HEK293 (cell line): Measurements from ENCODE around the gene AATK.

Experiments
- CTCF ChIA-PET: fragments of 350-600 bp; formaldehyde crosslinking; extraction: SDS; loops from one replicate; lab custom pipeline; 2021; ENCODE audit warnings: antibody characterized with exemption; lab: Yijun Ruan, JAX
- POLR2A ChIA-PET: fragments of 300-600 bp; formaldehyde crosslinking; extraction: SDS; loops from one replicate; lab custom pipeline; 2020; ENCODE audit warnings: antibody characterized with exemption, inconsistent platforms; lab: Yijun Ruan, JAX
- H3K27ac ChIP-seq: fragments of 200-500 bp; sonication (Bioruptor generic); 2 replicates; pipeline ENCODE4 v1.5.1; 2014; ENCODE audit warnings: low read depth, low read length, control low read depth, inconsistent platforms; ENCODE audit errors: extremely low read depth
- H3K36me3 ChIP-seq, 2 experiments: fragments of 200-500 bp in 1 of 2; sonication (Bioruptor generic) in 1 of 2; 1 replicate in 1 of 2; 2 replicates in 1 of 2; pipeline ENCODE4 v1.5.1; 2014 to 2017; ENCODE audit warnings: inconsistent platforms in 2 of 2, low read length in 2 of 2; ENCODE audit not compliant: control insufficient read depth in 2 of 2, insufficient read depth in 1 of 2
- H3K4me1 ChIP-seq: fragments of 200-500 bp; sonication (Bioruptor generic); 2 replicates; pipeline ENCODE4 v1.5.1; 2014; ENCODE audit warnings: mild to moderate bottlenecking, low read length, inconsistent platforms; ENCODE audit not compliant: control insufficient read depth, insufficient read depth
- H3K4me3 ChIP-seq: 2 replicates; pipeline ENCODE4 v1.5.1; 2011; ENCODE audit warnings: low read depth, mild to moderate bottlenecking, control low read depth, low read length, moderate library complexity
- H3K9me3 ChIP-seq: fragments of 200-500 bp; sonication (Bioruptor generic); 2 replicates; pipeline ENCODE4 v1.5.1; 2014; ENCODE audit warnings: low read depth, low read length, inconsistent platforms; ENCODE audit not compliant: control insufficient read depth, insufficient read depth
- BCL11A ChIP-seq: fragments of 450-650 bp; formaldehyde crosslinking; IDR thresholded peaks from 2 replicates; pipeline ENCODE4 v1.5.1; 2016; ENCODE audit warnings: low read depth, missing biosample characterization, missing genetic modification characterization
- EGR2 ChIP-seq: fragments of 450-650 bp; formaldehyde crosslinking; IDR thresholded peaks from 2 replicates; pipeline ENCODE4 v1.5.1; 2016; ENCODE audit warnings: low read depth, missing biosample characterization, missing genetic modification characterization
- KLF1 ChIP-seq: fragments of 450-650 bp; formaldehyde crosslinking; IDR thresholded peaks from 2 replicates; pipeline ENCODE4 v1.5.1; 2016; ENCODE audit warnings: missing biosample characterization, missing genetic modification characterization
- PRDM1 ChIP-seq: fragments of 450-650 bp; formaldehyde crosslinking; IDR thresholded peaks from 2 replicates; pipeline ENCODE4; 2016; ENCODE audit warnings: missing biosample characterization, missing genetic modification characterization
- SP7 ChIP-seq: fragments of 450-650 bp; formaldehyde crosslinking; IDR thresholded peaks from 2 replicates; pipeline ENCODE4 v1.5.1; 2016; ENCODE audit warnings: missing biosample characterization, missing genetic modification characterization
- ZBTB20 ChIP-seq: fragments of 450-650 bp; formaldehyde crosslinking; IDR thresholded peaks from 2 replicates; pipeline ENCODE4 v1.5.1; 2016; ENCODE audit warnings: missing biosample characterization, missing genetic modification characterization
- ZFHX2 ChIP-seq: fragments of 450-650 bp; formaldehyde crosslinking; conservative IDR thresholded peaks from 2 replicates; pipeline ENCODE4 v1.5.1; 2016; ENCODE audit warnings: missing biosample characterization, missing genetic modification characterization
- ZFP3 ChIP-seq: fragments of 450-650 bp; formaldehyde crosslinking; IDR thresholded peaks from 2 replicates; pipeline ENCODE4 v1.5.1; 2016; ENCODE audit warnings: low read depth, missing biosample characterization, missing genetic modification characterization
- ZNF184 ChIP-seq: fragments of 450-650 bp; IDR thresholded peaks from 2 replicates; pipeline ENCODE4 v1.5.1; 2018; ENCODE audit warnings: missing biosample characterization, mild to moderate bottlenecking, missing genetic modification characterization
- ZNF302 ChIP-seq: fragments of 450-650 bp; formaldehyde crosslinking; IDR thresholded peaks from 2 replicates; pipeline ENCODE4 v1.5.1; 2016; ENCODE audit warnings: missing biosample characterization, missing genetic modification characterization, low read depth
- ZNF366 ChIP-seq: fragments of 450-650 bp; formaldehyde crosslinking; conservative IDR thresholded peaks from 2 replicates; pipeline ENCODE4 v1.5.1; 2016; ENCODE audit warnings: missing biosample characterization, missing genetic modification characterization
- ZNF544 ChIP-seq: fragments of 450-650 bp; formaldehyde crosslinking; IDR thresholded peaks from 2 replicates; pipeline ENCODE4 v1.5.0; 2017; ENCODE audit warnings: missing biosample characterization, missing genetic modification characterization
- ZNF600 ChIP-seq: fragments of 450-650 bp; formaldehyde crosslinking; IDR thresholded peaks from 2 replicates; pipeline ENCODE4 v1.5.1; 2016; ENCODE audit warnings: missing biosample characterization, missing genetic modification characterization
- ZNF670 ChIP-seq: fragments of 450-650 bp; formaldehyde crosslinking; IDR thresholded peaks from 2 replicates; pipeline ENCODE4 v1.5.1; 2016; ENCODE audit warnings: missing biosample characterization, missing genetic modification characterization, low read depth
- ZNF701 ChIP-seq: fragments of 450-650 bp; formaldehyde crosslinking; IDR thresholded peaks from 2 replicates; pipeline ENCODE4 v1.5.1; 2016; ENCODE audit warnings: missing biosample characterization, missing genetic modification characterization
- ZNF747 ChIP-seq: fragments of 450-650 bp; formaldehyde crosslinking; IDR thresholded peaks from 2 replicates; pipeline ENCODE4 v1.5.1; 2016; ENCODE audit warnings: missing biosample characterization, missing genetic modification characterization
- TF ChIP-seq, protein P1 (sequence below): fragments of 450-650 bp; IDR thresholded peaks from 2 replicates; pipeline ENCODE4 v1.5.1; 2018; ENCODE audit warnings: missing biosample characterization, missing genetic modification characterization
- TF ChIP-seq, protein P2 (sequence below): fragments of 450-650 bp; formaldehyde crosslinking; IDR thresholded peaks from 2 replicates; pipeline ENCODE4 v1.5.1; 2016; ENCODE audit warnings: missing biosample characterization, missing genetic modification characterization
- TF ChIP-seq, protein P3 (sequence below): fragments of 450-650 bp; formaldehyde crosslinking; IDR thresholded peaks from 2 replicates; pipeline ENCODE4 v1.5.1; 2016; ENCODE audit warnings: missing biosample characterization, missing genetic modification characterization, borderline replicate concordance

The AATK gene

DNA sequence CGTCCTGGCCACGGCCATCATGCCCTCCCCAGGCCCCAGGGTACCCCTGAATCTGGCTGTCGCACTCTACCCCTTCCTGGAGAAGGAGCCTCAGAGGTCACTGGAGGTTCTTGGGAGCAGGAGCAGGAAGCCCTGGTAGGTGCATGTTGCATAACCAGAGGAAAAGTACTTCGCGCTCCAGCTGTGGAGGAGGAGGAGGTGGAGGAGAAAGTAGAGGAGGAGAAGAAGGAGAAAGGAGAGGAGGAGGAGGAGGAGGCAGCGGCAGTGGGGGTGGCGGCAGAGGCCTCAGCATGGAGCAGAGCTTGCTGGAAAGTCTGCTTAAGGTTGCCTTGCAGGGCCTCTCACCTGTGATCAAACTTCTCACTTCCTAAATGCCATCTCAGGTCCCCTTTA, 69.3 kb downstream of the AATK start:
- ChIA-PET POLR2A (interaction anchor here (0.5 to 2.2 kb wide), 5 partner anchors 39 to 73 kb away, joined by 4 to 8 read pairs (median 6); partner anchors contain the start of gene BAIAP2), CTCF (interaction anchor here (0.7 to 7.1 kb wide), 21 partner anchors 9 to 138 kb away, joined by 3 to 109 read pairs (median 5); no protein-coding TSS in a partner anchor)
- Histone ChIP-seq H3K9me3 (no peaks in the 10 kb centered on the region), H3K4me3 (no peak overlapping the region), H3K27ac (no peak overlapping the region), H3K36me3 (peaks cover 0 to 16% of the 10 kb centered on the region in 2 experiments; a peak in 1 of 3 replicates), H3K4me1 (peaks cover 17% of the 10 kb centered on the region)
- TF ChIP-seq PRDM1 (peak; percentile 98), EGR2 (peak; percentile 92), ZNF670 (no peak), BCL11A (tag by site-specific recombination) (no peak), SP7 (no peak), ZNF366 (tag by site-specific recombination) (peak; percentile 53), ZNF302 (no peak), KLF1 (tag by site-specific recombination) (no peak), ZFP3 (tag by site-specific recombination) (no peak), ZFHX2 (tag by site-specific recombination) (peak; percentile 64), ZBTB20 (peak; percentile 53; the same call in 1 of the 2 replicates), ZNF701 (tag by site-specific recombination) (no peak), ZNF184 (no peak), ZNF544 (tag by site-specific recombination) (no peak)
- TF ChIP-seq, protein P1, sequence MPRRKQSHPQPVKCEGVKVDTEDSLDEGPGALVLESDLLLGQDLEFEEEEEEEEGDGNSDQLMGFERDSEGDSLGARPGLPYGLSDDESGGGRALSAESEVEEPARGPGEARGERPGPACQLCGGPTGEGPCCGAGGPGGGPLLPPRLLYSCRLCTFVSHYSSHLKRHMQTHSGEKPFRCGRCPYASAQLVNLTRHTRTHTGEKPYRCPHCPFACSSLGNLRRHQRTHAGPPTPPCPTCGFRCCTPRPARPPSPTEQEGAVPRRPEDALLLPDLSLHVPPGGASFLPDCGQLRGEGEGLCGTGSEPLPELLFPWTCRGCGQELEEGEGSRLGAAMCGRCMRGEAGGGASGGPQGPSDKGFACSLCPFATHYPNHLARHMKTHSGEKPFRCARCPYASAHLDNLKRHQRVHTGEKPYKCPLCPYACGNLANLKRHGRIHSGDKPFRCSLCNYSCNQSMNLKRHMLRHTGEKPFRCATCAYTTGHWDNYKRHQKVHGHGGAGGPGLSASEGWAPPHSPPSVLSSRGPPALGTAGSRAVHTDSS (tag by site-specific recombination) = 0 out of 2 replicates have a peak, but pooled peaks have one; percentile 14
- TF ChIP-seq, protein P2, sequence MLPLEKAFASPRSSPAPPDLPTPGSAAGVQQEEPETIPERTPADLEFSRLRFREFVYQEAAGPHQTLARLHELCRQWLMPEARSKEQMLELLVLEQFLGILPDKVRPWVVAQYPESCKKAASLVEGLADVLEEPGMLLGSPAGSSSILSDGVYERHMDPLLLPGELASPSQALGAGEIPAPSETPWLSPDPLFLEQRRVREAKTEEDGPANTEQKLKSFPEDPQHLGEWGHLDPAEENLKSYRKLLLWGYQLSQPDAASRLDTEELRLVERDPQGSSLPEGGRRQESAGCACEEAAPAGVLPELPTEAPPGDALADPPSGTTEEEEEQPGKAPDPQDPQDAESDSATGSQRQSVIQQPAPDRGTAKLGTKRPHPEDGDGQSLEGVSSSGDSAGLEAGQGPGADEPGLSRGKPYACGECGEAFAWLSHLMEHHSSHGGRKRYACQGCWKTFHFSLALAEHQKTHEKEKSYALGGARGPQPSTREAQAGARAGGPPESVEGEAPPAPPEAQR (tag by site-specific recombination) = no peak

DNA sequence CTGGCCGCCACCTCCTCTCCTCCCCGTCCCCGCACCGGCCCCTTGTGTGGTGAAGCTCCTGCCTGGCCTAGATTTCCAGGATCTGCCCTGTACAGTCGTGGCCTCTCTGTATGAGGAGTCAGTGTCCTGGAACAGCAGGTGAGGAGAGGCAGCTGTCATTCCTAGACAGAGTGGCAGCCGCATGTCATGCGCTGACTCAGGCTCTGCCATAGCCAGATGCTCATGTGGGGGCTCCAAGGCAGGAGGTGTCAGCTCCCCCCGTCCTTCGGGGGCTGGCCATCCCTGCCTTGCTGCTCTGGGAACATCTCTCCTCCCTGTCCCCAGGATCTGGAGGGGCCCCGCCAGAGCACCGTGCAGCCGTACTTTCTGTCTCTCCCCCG, 70.6 kb downstream of the AATK start:
- H3K36me3 ChIP-seq = peaks cover 0 to 3% of the 10 kb centered on the region in 2 experiments; a peak in 1 of 3 replicates
- ChIA-PET POLR2A (interaction anchor here (0.6 to 2.5 kb wide), 9 partner anchors 19 to 641 kb away, joined by 3 to 20 read pairs (median 5); partner anchors contain the start of genes BAIAP2, CEP131, NDUFAF8 and TEPSIN), CTCF (interaction anchor here (0.7 to 7.1 kb wide), 10 partner anchors 8 to 507 kb away, joined by 3 to 109 read pairs (median 4); no protein-coding TSS in a partner anchor)
- no peak overlapping the region; the same call in 1 of the 2 replicates for H3K27ac ChIP-seq
- no peak overlapping the region for H3K4me3 ChIP-seq
- peaks cover 17% of the 10 kb centered on the region for H3K4me1 ChIP-seq
- TF ChIP-seq ZNF600 (tag by site-specific recombination) (peak; percentile 18), ZNF747 (no peak)
- TF ChIP-seq, protein P3, sequence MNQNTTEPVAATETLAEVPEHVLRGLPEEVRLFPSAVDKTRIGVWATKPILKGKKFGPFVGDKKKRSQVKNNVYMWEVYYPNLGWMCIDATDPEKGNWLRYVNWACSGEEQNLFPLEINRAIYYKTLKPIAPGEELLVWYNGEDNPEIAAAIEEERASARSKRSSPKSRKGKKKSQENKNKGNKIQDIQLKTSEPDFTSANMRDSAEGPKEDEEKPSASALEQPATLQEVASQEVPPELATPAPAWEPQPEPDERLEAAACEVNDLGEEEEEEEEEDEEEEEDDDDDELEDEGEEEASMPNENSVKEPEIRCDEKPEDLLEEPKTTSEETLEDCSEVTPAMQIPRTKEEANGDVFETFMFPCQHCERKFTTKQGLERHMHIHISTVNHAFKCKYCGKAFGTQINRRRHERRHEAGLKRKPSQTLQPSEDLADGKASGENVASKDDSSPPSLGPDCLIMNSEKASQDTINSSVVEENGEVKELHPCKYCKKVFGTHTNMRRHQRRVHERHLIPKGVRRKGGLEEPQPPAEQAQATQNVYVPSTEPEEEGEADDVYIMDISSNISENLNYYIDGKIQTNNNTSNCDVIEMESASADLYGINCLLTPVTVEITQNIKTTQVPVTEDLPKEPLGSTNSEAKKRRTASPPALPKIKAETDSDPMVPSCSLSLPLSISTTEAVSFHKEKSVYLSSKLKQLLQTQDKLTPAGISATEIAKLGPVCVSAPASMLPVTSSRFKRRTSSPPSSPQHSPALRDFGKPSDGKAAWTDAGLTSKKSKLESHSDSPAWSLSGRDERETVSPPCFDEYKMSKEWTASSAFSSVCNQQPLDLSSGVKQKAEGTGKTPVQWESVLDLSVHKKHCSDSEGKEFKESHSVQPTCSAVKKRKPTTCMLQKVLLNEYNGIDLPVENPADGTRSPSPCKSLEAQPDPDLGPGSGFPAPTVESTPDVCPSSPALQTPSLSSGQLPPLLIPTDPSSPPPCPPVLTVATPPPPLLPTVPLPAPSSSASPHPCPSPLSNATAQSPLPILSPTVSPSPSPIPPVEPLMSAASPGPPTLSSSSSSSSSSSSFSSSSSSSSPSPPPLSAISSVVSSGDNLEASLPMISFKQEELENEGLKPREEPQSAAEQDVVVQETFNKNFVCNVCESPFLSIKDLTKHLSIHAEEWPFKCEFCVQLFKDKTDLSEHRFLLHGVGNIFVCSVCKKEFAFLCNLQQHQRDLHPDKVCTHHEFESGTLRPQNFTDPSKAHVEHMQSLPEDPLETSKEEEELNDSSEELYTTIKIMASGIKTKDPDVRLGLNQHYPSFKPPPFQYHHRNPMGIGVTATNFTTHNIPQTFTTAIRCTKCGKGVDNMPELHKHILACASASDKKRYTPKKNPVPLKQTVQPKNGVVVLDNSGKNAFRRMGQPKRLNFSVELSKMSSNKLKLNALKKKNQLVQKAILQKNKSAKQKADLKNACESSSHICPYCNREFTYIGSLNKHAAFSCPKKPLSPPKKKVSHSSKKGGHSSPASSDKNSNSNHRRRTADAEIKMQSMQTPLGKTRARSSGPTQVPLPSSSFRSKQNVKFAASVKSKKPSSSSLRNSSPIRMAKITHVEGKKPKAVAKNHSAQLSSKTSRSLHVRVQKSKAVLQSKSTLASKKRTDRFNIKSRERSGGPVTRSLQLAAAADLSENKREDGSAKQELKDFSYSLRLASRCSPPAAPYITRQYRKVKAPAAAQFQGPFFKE (tag by site-specific recombination) = 0 out of 2 replicates have a peak, but pooled peaks have one; percentile 57
- no peaks in the 10 kb centered on the region for H3K9me3 ChIP-seq
